ENCODE results near the gene OPA3.

OPA3 gene

GRCh38 chr19:45598267-45599001 lies 13.8 kb upstream of the OPA3 start:
- DNase-seq (ENCODE audit: low read depth in 2 of 2), result no peak

DNA sequence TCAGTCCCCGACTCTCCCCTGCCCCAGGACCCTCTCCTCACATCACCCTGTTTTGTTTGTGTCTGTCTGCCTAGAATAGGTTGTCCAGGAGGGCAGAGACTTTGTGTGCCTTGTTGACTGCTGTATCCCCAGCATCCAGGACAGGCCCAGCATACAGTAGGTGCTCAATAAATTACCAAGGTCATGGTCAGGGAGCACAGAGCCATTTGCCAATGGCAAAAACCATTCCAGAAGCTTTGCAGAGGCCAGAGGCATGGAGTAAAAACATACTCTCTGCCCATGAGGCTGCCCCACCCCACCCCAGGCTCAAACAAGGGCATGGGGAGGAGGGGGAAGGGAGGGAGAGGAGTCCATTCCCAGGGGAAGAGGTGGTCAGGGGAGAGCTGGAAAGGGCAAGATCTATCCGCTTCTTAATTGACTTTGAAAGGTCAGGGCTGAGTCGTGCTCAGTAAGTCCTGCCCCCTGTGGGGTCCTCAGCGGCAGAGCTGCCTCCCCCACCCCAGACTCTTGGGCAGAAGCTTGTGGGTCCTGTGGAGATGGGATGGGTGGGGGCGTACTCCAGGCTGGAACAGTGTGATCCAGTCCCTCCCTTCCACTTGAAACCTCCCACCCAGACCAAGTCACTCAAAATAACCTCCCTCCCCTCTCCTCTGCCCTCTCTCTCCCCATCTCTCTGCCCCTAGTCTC lies 13.0 kb upstream of the OPA3 start:
- no peak for DNase-seq (ENCODE audit: low read depth in 2 of 2)

- no peak for DNase-seq (ENCODE audit: low read depth in 2 of 2)
Measured at GRCh38 chr19:45595814-45596213, 11.2 kb upstream of the OPA3 start.

DNA sequence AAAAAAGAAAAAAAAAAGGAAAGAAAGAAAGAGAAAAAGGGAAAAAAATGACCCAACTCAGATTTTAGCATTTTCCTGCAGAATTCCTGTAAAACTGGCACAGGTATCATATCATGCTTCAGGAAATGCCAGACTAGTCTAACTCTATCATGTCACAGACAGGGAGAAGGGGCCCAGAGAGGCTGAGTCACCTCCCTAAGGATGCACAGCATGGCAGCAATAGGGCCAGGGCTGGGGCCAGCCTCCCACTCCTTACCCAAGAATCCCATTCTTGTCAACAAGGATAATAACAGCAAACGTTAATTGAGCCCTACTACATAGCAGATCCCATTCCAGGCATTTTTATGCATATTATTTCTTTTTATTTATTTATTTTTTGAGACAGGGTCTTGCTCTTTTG lies 8.9 kb upstream of the OPA3 start:
- DNase-seq (ENCODE audit: low read depth in 2 of 2), result no peak

GRCh38 chr19:45592366-45592765 lies 7.8 kb upstream of the OPA3 start:
- DNase-seq (ENCODE audit: low read depth in 2 of 2), result no peak

- no peak for DNase-seq (ENCODE audit: low read depth in 2 of 2)
Measured at GRCh38 chr19:45591638-45592005, 7.0 kb upstream of the OPA3 start.

- no peak for DNase-seq (ENCODE audit: low read depth in 2 of 2)
Measured at GRCh38 chr19:45591004-45591637, 6.5 kb upstream of the OPA3 start.

DNA sequence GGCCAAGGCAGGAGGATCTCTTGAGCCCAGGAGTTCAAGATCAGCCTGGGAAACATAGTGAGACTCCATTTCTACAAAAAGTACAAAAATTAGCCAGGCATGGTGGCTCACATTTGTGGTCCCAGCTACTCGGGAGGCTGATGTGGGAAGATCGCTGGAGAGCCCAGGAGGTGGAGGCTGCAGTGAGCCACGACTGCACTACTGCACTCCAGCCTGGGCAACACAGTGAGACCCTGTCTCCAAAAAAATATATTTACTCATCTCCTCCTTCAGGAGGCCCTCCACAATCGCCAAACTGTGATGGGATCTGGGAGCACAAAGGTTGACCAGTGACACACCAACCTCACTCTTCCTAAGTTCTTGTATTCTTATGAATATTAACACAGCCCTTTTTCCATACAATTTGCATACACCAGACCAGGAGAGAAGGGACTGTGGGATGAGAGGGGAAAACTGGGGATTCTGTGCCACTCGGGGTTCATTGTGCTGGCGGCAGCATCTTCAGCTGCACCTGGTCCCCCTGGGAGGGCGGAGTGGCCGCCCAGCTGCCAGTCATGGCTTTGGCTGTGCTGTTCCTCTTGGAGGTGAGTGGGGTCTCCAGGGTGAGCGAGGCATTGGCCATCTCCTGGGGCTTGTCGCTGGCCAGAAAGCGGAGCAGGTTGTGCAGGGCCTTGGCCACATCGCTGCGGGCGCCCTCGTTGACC lies 5.8 kb upstream of the OPA3 start:
- DNase-seq (ENCODE audit: low read depth in 2 of 2), result no peak

DNA sequence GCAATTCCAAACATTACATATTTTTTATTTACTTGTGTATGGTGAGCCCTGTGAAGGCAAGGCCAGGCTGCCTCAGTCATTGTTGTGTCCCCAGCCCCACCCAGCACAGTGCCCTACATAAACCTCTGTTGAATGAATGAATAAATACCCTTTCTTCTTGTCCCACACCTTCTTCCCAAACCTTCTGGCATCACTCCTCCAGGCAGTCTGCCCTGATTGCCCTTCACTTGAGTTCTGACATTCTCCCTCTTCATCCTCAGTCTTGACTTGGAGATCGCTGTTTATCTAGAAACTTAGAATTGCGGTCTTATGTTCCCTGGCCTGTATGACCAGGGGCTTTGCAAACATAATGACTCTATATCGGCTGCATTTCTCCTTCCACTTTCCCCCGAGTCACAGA lies 5.2 kb upstream of the OPA3 start:
- DNase-seq (ENCODE audit: low read depth in 2 of 2), result no peak

- DNase-seq (ENCODE audit: low read depth in 2 of 2), result no peak
Measured at GRCh38 chr19:45587873-45588272, 3.3 kb upstream of the OPA3 start.

DNA sequence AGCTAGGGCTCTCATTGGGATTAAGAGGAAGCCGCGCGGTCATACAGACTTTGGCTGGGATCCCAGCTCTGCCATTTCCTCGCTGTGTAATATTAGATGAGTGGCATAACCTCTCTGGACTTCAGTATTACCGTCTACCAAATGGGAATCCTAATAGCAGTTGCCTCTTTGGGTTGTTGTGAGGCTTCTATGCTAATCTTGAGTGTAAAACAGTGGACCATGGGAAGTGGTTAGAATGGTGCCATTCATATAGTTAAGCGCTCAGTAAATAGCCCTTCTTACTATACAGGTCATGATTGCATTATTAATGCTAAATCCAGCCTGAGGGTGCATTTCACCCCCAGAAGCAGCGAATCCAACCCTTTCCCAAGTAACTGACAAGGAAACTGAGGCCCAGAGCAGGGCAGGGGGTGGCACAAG lies 566 bp upstream of the OPA3 start:
- DNase-seq (ENCODE audit: low read depth in 2 of 2), result no peak

DNA sequence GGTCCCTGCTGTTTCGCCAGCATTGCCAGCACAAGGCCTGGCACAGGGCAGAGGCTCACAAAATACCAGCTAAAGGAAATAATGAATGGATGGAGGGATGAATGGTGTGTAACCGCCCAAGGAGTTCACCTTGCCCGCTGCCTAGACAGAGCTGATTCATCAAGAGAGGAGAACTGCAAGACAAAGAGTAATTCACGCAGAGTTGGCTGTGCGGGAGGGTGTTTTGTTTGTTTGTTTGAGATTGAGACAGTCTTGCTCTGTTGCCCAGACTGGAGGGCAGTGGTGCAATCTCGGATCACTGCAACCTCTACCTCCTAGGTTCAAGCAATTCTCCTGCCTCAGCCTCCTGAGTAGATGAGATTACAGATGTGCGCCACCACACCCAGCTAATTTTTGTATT lies 3.0 kb downstream of the OPA3 start:
- no peak for DNase-seq (ENCODE audit: low read depth in 2 of 2)

DNA sequence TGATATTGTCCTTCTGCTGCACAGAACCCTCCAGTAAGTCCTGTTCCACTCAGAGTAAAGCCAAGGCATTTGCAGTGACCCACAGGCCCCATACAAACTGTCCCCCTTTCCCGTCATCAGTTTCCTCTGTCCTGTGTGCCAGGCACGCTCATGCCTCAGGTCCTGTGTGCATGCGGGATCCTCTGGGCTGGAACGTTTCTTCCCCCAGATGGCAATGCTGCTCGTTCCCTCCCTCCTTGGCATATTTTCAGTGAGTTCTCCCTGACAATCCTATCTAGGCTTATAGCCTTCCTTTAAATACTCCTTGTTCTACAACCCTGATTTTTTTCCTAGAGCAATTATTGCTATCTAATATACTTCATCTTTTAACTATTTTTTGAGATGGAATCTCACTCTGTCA lies 5.7 kb downstream of the OPA3 start:
- no peak for DNase-seq (ENCODE audit: low read depth in 2 of 2)

DNA sequence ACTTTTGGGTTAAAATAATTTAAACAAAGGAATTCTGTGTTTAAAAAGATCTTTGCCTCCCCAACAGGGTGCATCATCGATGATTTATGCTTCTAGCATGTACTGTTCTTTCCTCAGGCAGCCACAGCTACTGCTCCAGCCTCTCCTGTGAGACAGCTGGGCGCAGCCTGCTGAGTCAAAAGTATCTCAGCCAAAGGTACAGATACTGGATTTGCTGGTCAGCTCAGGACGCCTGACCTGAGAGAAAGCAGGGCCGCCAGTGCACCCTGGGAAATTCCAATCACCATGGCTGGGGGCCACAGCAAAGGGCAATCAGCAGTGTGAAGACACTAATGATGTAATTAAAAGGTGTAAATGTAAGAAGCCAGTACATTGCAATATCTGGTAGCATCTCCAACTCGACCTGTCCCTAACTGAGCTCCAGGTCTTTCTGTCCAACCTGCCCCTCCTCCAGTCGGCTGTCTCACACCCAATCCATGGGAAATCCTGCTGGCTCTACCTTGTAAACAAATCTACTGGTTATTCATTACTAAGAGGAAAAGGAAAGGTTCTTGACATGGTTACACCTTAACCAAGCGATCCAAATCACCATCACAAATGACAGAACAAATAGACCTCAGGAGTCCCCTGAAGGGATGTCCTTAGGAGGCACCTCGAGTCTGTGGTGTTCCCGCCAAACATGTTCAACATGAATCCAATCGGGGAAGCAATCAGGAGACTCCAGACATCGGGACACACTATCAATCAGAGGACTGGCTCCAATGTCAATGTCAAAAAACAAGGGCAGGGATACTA lies 7.3 kb downstream of the OPA3 start:
- no peak for DNase-seq (ENCODE audit: low read depth in 2 of 2)

DNA sequence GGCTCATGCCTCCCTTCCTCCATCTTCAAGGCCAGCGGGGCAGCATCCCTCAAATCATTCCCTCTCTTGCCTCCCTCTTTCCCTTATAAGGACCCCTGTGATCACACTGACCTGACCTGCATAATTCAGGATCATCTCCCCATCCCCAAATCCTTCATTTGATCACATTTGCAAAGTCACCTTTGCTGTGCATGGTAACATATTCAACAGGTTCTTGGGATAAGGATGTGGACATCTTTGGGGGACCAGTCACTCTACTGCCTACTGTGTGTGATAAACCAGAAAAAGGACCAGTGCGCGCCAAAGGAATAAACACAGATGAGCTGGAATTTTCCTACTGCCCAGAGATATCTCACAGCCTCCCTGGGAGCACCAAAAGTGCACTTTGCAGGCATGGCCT lies 7.9 kb downstream of the OPA3 start:
- no peak for DNase-seq (ENCODE audit: low read depth in 2 of 2)

DNA sequence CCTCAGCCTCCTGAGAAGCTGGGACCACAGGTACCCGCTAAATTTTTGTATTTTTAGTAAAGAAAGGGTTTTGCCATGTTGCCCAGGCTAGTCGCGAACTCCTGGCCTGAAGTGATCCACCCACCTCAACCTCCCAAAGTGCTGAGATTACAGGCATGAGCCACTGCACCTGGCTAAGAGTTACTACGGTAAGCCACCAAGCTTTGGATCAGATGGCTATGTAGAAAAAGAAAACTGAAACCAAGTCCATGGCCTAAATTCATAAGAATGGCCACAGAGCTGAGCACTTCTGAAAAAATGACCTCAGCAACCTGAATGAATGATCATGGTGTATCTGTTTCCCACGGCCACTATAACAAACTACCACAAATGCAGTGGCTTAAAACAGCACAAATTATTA lies 9.4 kb downstream of the OPA3 start:
- no peak for DNase-seq (ENCODE audit: low read depth in 2 of 2)

DNA sequence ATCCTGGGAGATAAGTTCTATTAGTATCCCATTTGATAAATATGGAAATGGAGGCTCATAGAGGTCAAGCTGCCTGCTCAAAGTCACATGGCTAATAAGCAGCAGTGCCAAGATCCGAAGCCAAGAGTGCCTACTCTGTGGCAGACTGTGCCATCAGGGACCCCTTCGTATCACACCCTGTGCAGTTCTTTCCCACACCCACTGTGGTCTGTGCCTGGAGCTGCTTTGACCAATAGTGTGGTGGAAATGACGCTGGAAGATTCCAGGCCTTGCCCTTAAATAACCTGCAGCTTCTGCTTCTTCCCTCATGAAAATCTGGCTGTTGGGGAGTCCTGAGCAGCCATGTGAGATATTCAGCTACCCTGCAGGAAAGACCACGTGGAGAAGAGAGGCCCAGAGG lies 10.1 kb downstream of the OPA3 start:
- DNase-seq (ENCODE audit: low read depth in 2 of 2), result no peak

DNA sequence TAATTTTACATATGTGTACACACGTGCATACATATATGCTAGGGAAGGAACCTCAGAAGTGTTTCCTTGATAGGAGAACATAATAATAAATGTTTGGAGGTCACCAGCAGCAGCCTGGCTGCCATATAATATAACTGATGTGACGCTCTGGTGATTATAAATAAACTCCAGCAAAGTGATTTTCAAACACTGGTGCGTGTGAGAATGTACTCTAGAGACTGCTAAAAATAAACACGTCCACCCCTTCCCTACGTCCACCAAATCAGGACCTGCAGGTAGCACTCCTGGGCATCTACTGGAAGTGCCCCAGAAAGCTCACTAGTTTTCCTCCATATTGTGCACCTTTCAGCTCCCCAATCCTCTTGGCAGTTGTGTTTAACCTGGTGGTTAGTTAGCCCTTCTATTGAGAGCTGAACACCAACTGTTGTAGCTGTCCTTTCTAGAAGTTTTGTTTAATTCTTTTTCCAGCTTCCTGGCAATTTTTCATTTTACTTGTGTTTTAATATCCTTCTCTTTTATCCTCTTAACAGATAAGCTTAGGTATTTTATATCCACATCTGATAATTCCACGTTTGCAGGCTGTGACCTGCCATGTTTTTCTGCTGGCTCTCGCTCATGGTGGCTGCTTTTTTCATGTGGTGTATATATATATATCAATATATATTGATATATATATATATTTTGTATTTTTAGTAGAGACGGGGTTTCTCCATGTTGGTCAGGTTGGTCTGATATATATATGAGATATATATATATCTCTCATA lies 13.0 kb downstream of the OPA3 start:
- no peak for DNase-seq (ENCODE audit: low read depth in 2 of 2)

DNA sequence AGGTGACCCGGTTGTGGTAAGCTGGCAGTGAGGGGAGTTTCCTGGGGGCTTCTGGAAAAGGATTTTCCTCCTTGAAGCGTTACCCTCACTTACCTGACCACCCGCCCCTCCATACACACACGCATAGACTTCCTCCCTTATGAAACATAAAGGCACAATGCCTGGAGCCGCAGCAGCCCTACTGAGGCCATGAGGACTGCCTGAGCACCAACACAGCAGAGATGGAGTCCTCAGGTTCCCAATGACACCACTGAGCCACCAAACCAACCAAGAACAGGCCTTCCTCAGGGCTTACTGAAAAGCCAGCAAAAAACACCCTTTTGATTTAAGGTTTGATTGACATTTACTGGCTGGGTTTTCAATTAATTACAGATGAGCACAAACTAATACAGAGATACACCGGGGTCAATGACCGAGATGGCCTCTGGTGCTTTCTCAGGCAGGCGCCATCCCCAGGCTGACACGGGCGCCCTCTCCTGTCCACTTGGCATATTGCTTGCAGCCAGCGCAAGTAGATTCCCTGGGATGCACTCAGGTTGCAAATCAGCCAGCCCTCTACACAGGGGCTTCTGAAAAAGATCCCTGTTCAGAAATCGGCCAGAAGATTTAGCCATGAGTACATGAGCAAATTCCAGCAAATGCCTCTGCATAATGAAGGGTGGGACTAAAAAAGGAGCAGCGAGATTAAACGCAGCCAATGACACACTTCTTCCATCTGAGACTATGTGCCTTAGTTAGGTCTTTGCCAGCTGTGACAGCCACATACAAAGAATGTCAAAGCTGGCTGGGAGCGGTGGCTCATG lies 14.8 kb downstream of the OPA3 start:
- peak in 1 of 2 donors; percentile 20 for DNase-seq (ENCODE audit: low read depth in 2 of 2)

DNA sequence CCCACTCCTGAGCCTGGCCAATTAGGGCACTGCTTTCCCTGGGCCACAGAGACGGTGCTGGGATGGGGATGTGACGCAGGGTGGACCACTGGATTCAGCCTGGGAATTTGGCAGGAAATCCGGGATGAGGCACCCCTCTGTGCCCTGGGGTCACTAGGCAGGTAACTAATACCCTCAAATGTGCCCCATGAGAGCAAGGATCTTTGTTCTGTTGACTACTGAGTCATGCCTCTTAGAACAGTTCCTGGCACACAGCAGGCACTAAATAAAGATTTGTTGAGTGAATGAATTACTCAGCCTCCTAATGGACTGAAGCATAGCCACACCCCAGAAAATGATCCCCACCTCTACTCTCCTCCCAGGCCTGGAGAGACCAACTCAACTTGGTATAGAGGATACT lies 15.9 kb downstream of the OPA3 start:
- no peak for DNase-seq (ENCODE audit: low read depth in 2 of 2)

All from stimulated activated CD8-positive, alpha-beta memory T cell treated with anti-CD3 and anti-CD28 coated beads, Interleukin-15, amount 100 ng/mL, for 4 hours (primary cell).